K562 (cell line): ENCODE measurements around the gene DENND1A. TPM values are rescaled to one million over a fixed set of nuclear protein-coding genes. Genes with fewer than 3 reads are reported as not detected.

Experiments
- BRF1 ChIP-seq: IDR thresholded peaks from 3 replicates; pipeline ENCODE4 v1.6.1; 2011; ENCODE audit warnings: borderline replicate concordance, mild to moderate bottlenecking; ENCODE audit not compliant: insufficient read length; ENCODE audit errors: extremely low read depth
- CBFA2T2 ChIP-seq: fragments of 450-650 bp; conservative IDR thresholded peaks from 2 replicates; pipeline ENCODE4 v1.6.1; 2017; ENCODE audit warnings: mild to moderate bottlenecking
- CCAR2 ChIP-seq: fragments of 200-400 bp; formaldehyde crosslinking; IDR thresholded peaks from 2 replicates; pipeline ENCODE4 v1.6.1; 2017; ENCODE audit warnings: mild to moderate bottlenecking, low read depth, low read length
- E2F6 ChIP-seq, 2 experiments: IDR thresholded peaks; 2 replicates each; pipeline ENCODE4 v1.6.1; 2011; ENCODE audit warnings: borderline replicate concordance in 1 of 2, control low read depth in 1 of 2, low read depth in 1 of 2, low read length in 1 of 2, mild to moderate bottlenecking in 1 of 2, mixed read lengths in 1 of 2, moderate library complexity in 1 of 2; ENCODE audit not compliant: insufficient read depth in 1 of 2, insufficient read length in 1 of 2, poor library complexity in 1 of 2, severe bottlenecking in 1 of 2; ENCODE audit errors: extremely low read depth in 1 of 2
- MCM5 ChIP-seq: fragments of 450-650 bp; IDR thresholded peaks from 2 replicates; pipeline ENCODE4 v1.6.1; 2016; ENCODE audit warnings: low read depth
- MEIS2 ChIP-seq: fragments of 450-650 bp; IDR thresholded peaks from 2 replicates; pipeline ENCODE4 v1.6.1; 2014; ENCODE audit warnings: mild to moderate bottlenecking; ENCODE audit not compliant: partially characterized antibody
- PPARD ChIP-seq: fragments of 250-450 bp; sonication (Bioruptor Pico); IDR thresholded peaks from 2 replicates; pipeline ENCODE4 v1.8.0; 2022; ENCODE audit warnings: inconsistent platforms, mild to moderate bottlenecking, moderate library complexity
- PREB ChIP-seq: sonication (generic); formaldehyde crosslinking; IDR thresholded peaks from 2 replicates; pipeline ENCODE4 v1.8.1; 2023; ENCODE audit warnings: mild to moderate bottlenecking, missing genetic modification reagents
- RBFOX2 ChIP-seq: fragments of 200-400 bp; formaldehyde crosslinking; IDR thresholded peaks from 2 replicates; pipeline ENCODE4 v1.6.1; 2017; ENCODE audit warnings: low read depth, mild to moderate bottlenecking, low read length, moderate library complexity
- RCOR1 ChIP-seq, 2 experiments: IDR thresholded peaks; 2 replicates each; pipeline ENCODE4 v1.6.1; 2012; ENCODE audit warnings: low read depth in 2 of 2, low read length in 2 of 2, borderline replicate concordance in 1 of 2, improper control_type of control experiment in 1 of 2
- SREBF1 ChIP-seq: fragments of 150-350 bp; IDR thresholded peaks from 2 replicates; pipeline ENCODE4 v1.6.1; 2014; ENCODE audit warnings: antibody characterized with exemption, low read depth, low read length, borderline replicate concordance
- U2AF1 ChIP-seq: fragments of 200-400 bp; formaldehyde crosslinking; optimal IDR thresholded peaks from 2 replicates; pipeline ENCODE3; 2017; ENCODE audit warnings: mild to moderate bottlenecking, low read depth, low read length, moderate library complexity
- USF1 ChIP-seq: sonication (generic); formaldehyde crosslinking; IDR thresholded peaks from 2 replicates; pipeline ENCODE4 v1.9.0; 2022; ENCODE audit warnings: mild to moderate bottlenecking, missing genetic modification reagents
- ZC3H4 ChIP-seq: sonication (generic); formaldehyde crosslinking; IDR thresholded peaks from 2 replicates; pipeline ENCODE4 v1.9.0; 2021; ENCODE audit warnings: missing genetic modification reagents, borderline replicate concordance
- ZC3H8 ChIP-seq: fragments of 450-650 bp; IDR thresholded peaks from 2 replicates; pipeline ENCODE4 v1.6.1; 2017
- ZNF583 ChIP-seq: fragments of 250-450 bp; sonication (Bioruptor Pico); IDR thresholded peaks from 2 replicates; pipeline ENCODE4 v1.4.0; 2020
- ZNF644 ChIP-seq: fragments of 200-800 bp; sonication (Bioruptor generic); IDR thresholded peaks from 2 replicates; pipeline ENCODE4 v1.6.1; 2016; ENCODE audit warnings: low read depth, missing genetic modification characterization, missing compliant biosample characterization
- ZNF696 ChIP-seq: fragments of 250-450 bp; sonication (Bioruptor Pico); conservative IDR thresholded peaks from 2 replicates; pipeline ENCODE4 v1.4.0; 2020; ENCODE audit warnings: mild to moderate bottlenecking, moderate library complexity
- polyA plus RNA-seq, 8 experiments: library from polyadenylated mRNA; depleted of rRNA in 4 of 8; stranded (reverse) in 5 of 8; unstranded in 3 of 8; fragments of >200 nt; fragmentation: Nextera tagmentation in 2 of 8; fragmentation: Illumina TruSeq in 1 of 8; extraction: Ambion mirVana in 2 of 8; extraction: Trizol in 1 of 8; gene quantifications; 2 replicates each; pipeline versions ENCODE4 v1.2.1 to v1.2.3, GENCODE V29; 2011 to 2014; ENCODE audit warnings: inconsistent platforms in 1 of 8, missing spikeins in 1 of 8
- total RNA-seq, 7 experiments: library from RNA; depleted of rRNA in 6 of 7; stranded (reverse); fragments of >200 nt in 6 of 7; fragmentation: Illumina TruSeq in 2 of 7; extraction: Trizol in 2 of 7; gene quantifications; 2 replicates each; pipeline versions ENCODE4 v1.2.1 to v1.2.3, GENCODE V29; 2011 to 2021; ENCODE audit warnings: low replicate concordance in 1 of 7
- TF ChIP-seq, protein P1 (sequence below), 2 experiments: fragments of 450-650 bp; IDR thresholded peaks; 2 replicates each; pipeline ENCODE4 v1.6.1; 2016
- TF ChIP-seq, protein P2 (sequence below): fragments of 450-650 bp; formaldehyde crosslinking; IDR thresholded peaks from 2 replicates; pipeline ENCODE4 v1.4.0; 2020; ENCODE audit warnings: mild to moderate bottlenecking, mixed read lengths
- TF ChIP-seq, protein P3 (sequence below), 2 experiments: fragments of 250-450 bp in 1 of 2; fragments of 450-650 bp in 1 of 2; sonication (Bioruptor Pico) in 1 of 2; IDR thresholded peaks; 2 replicates each; pipeline versions ENCODE4 v1.6.1 to v1.8.0; 2016 to 2021; ENCODE audit warnings: mild to moderate bottlenecking in 2 of 2, moderate library complexity in 2 of 2, missing compliant biosample characterization in 1 of 2, missing genetic modification characterization in 1 of 2

The DENND1A gene
- total and polyA plus RNA-seq, 9 of the 15 experiments (the other 6 are each of a cell fraction or from before 2014, with no cell fraction given) = 7.6 to 29.5 (median 15.7) TPM

DNA sequence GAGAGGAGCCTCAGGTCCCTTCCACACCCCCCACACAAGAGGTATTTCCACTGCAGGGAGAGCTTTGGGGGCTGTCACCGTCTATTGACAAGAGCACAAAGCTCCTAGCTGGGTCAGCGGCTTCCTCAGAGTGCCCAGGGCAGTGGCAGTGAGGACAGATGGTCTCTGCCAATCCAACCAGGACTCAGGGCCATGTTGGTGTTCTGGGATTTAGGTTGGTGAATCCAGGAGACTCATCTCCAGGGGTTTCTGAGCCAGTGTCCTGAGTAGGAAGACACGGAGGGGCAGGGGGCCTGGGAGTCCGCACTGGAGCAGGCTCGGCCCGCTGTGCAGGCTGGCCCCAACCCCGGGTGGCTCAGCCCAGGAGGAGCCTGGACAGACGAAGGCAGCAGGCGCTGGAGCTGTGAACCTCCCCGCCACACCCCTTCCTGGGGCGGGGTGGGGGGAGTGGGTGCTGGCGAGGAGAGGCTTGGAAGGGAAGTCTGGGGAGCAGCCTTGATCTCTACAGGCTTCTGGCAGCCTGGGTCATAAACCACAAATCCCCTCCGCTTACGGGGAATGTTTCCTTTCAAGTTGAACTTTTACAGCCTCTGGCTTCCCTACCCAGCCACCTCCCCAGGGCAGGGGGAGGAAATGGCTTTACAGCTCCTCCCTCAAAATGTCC, 554.3 kb downstream of the DENND1A start (continued):
- TF ChIP-seq, protein P1, sequence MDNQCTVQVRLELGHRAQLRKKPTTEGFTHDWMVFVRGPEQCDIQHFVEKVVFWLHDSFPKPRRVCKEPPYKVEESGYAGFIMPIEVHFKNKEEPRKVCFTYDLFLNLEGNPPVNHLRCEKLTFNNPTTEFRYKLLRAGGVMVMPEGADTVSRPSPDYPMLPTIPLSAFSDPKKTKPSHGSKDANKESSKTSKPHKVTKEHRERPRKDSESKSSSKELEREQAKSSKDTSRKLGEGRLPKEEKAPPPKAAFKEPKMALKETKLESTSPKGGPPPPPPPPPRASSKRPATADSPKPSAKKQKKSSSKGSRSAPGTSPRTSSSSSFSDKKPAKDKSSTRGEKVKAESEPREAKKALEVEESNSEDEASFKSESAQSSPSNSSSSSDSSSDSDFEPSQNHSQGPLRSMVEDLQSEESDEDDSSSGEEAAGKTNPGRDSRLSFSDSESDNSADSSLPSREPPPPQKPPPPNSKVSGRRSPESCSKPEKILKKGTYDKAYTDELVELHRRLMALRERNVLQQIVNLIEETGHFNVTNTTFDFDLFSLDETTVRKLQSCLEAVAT (IDR thresholded peaks at IDR 0.05) = no peak
- TF ChIP-seq, protein P2, sequence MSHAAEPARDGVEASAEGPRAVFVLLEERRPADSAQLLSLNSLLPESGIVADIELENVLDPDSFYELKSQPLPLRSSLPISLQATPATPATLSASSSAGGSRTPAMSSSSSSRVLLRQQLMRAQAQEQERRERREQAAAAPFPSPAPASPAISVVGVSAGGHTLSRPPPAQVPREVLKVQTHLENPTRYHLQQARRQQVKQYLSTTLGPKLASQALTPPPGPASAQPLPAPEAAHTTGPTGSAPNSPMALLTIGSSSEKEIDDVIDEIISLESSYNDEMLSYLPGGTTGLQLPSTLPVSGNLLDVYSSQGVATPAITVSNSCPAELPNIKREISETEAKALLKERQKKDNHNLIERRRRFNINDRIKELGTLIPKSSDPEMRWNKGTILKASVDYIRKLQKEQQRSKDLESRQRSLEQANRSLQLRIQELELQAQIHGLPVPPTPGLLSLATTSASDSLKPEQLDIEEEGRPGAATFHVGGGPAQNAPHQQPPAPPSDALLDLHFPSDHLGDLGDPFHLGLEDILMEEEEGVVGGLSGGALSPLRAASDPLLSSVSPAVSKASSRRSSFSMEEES (CRISPR knock-in tag) = no peak
- no peak for TF ChIP-seq U2AF1
- TF ChIP-seq RCOR1 (IDR thresholded peaks at IDR 0.05; ENCODE audit: borderline replicate concordance in 1 of 2, low read depth in 2 of 2, low read length in 2 of 2) = no peak
- TF ChIP-seq MCM5 = no peak
- TF ChIP-seq ZNF583 (CRISPR knock-in tag) = 0 out of 2 replicates have a peak, but pooled peaks have one; percentile 38
- TF ChIP-seq ZC3H8 = no peak
- no peak for TF ChIP-seq ZNF644 (tag)
- no peak for TF ChIP-seq CBFA2T2
- no peak for TF ChIP-seq PREB (CRISPR knock-in tag)
- TF ChIP-seq MEIS2 = no peak
- TF ChIP-seq, protein P3, sequence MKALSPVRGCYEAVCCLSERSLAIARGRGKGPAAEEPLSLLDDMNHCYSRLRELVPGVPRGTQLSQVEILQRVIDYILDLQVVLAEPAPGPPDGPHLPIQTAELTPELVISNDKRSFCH (CRISPR knock-in tag; IDR thresholded peaks at IDR 0.05) = no peak
- TF ChIP-seq, protein P3 (tag; IDR thresholded peaks at IDR 0.05) = no peak
- TF ChIP-seq CCAR2 = no peak
- TF ChIP-seq ZNF696 = no peak
- TF ChIP-seq SREBF1 = no peak
- TF ChIP-seq RBFOX2 = 0 out of 2 replicates have a peak, but pooled peaks have one; percentile 25
- TF ChIP-seq E2F6 (IDR thresholded peaks at IDR 0.05; ENCODE audit: borderline replicate concordance in 1 of 2, extremely low read depth in 1 of 2, insufficient read depth in 1 of 2, insufficient read length in 1 of 2, low read depth in 1 of 2, low read length in 1 of 2, poor library complexity in 1 of 2, severe bottlenecking in 1 of 2) = peak; percentile 52 to 77
- no peak for TF ChIP-seq BRF1
- no peak for TF ChIP-seq ZC3H4 (CRISPR knock-in tag)
- TF ChIP-seq PPARD (CRISPR knock-in tag) = no peak
- no peak for TF ChIP-seq USF1 (CRISPR knock-in tag)
